Femur (tissue), 1 donor: ENCODE results near the gene IFNA14.
"Not testable (repeated sequence)": the region's sequence is repeated elsewhere in the genome, so short reads cannot be mapped to it uniquely, and the experiment has no call there.

Experiments
- DNase-seq: peaks from one replicate; pipeline ENCODE4 v3.0.0-alpha.2; 2017

IFNA14 gene

DNA sequence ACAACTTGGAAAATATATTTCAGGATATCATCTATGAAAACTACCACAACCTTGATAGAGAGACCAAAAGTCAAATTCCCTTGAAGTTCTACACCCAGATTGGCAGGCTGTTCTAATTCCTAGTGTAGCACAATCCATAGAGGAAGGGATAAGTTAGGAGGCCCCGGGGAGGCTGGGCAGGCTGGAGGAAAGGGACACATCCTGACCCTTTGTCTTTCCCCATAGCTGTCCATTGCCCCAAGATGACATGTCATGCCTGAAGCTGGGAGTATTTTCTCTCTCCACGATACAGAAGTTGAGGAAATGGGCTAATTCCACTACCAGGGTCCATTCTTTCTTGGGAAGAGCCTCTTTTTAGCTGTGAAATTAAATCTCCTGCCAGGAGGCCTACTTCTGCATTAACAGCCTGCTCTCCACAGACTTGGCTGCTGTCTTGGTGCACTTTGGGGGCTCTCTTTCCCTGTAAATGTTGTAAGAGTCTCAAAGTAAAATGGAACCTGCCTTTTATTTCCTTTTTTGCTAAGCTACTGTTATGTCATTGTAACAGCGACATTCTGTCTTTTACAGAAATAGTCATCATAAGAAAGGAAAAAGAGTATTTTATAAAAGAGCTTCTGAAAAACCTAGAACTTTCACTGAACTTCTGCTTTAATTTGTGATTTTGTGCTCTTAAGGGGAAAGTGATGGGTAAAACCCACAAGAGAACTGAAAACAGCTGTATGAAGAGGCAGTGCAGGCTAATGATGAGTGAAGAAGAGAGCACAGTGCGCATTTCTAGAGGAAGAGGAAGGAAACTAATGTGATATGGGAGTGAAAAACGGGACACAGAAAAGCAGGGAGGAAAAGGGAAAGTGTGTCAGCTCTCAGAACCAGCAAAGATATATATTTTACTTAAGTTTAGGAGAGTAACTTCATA is 26.1 kb downstream of the IFNA14 start:
- DNase-seq = not testable (repeated sequence)

DNA sequence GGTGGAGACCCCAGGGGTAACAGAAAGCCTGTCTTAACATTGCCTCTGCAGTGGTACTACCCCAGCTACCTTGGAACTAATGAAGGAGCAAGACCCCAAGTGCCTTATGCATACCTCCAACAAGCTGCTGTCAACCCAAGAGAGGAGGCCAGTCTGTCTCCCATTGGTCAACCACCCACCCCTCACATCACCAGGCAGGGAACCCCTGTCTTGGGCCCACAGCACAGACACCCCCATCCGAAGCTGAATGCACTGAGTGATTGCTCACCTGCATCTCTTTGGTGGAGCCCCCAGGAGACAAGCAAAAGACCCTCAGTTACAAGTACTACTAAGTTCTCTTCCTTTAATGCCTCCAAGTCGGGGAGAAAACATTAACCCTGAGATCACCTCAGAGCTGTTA is 27.6 kb downstream of the IFNA14 start:
- DNase-seq = not testable (repeated sequence)

DNA sequence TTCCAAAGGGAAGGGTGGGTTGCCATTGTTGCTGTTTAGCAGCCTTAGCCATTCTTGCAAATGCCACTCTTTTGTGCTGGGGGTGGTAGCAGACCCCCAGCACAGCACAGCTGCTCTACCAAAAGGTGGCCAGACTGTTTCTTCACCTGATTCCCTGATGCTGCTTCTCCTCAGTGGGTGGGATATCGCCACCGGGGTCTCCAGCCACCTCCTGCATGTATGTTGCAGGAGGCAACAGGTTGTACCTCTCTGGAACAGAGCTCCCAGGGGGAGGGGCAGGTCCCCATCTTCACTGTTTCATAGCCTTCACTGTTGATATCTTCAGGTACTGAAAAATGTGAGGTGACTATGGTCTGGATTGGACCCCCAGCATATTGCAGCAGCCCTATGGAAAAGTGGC is 29.0 kb downstream of the IFNA14 start:
- DNase-seq = not testable (repeated sequence)

DNA sequence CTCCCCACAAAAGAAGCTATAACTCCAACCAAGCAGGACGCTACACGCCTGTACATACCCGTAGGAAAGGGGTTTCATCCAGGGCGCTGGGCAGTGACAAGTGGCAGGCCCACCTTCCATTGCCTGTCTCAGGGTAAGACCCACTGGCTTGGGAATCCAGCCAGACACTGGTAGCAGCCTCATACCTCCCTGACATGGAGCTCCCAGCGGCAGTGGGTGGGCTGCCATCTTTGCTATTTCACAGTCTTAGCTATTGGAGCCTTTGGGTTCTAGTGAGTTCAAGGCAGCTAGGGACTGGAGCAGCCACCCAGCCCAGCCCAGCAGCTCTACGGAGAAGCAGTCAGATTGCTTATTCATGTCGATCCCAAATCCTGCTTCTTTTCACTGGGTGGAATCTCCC is 29.5 kb downstream of the IFNA14 start:
- DNase-seq = no peak

DNA sequence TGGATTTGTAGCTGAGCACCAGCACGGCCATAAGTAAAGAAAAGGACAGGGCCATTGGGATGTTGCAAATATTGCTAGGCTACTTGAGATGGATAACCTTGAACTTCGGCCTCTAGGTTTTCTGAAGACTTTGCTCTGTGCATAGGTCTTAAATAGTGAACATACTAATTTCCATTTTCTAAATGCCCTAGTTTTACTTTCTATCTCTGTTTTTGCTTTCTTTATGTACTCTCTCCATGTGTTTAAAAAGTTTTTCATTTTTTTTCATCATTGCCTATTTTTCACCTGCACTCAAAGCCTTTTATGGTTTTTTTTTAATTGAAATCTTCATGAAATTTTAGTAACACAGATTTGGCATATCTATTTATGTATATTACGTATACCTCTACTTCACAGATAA is 32.8 kb downstream of the IFNA14 start, which contains the start of gene IFNA10:
Gene IFNA10, minus strand, starts transcription at position 101 of the 400 bp plus-strand sequence. Its CDS starts 46 bp downstream, at position 55.
- not testable (repeated sequence) for DNase-seq

DNA sequence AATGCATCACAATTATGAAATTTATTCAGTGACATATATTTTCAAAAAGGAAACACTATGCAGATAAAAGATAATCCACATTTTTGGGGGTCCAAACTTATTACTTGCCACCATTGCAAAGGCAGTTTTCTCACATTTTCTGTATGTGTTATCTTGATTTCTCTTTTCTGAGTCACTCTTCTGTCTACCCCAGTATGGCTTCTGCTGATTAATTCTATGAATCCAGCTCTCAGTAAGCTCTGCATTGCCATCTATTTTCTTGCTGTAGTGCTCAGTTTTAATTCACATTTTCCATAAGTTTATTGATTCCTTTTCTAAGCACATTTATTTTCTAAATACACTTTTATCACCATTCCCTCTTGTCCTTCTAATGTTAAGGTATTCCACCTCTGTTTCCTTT is 34.6 kb downstream of the IFNA14 start:
- DNase-seq = no peak

DNA sequence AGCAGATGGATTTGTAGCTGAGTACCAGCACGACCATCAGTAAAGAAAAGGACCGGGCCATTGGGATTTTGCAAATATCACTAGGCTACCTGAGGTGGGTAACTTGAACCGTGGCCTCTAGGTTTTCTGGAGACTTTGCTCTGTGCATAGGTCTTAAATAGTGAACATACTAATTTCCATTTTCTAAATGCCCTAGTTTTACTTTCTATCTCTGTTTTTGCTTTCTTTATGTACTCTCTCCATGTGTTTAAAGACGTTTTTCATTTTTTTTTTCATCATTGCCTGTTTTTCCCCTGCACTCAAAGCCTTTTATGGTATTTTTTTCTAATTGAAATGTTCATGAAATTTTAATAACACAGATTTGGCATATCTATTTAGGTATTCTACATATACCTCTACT is 37.7 kb downstream of the IFNA14 start, which contains the start of gene IFNA7:
Gene IFNA7, minus strand, starts transcription at position 101 of the 400 bp plus-strand sequence. Its CDS starts 40 bp downstream, at position 61.
- DNase-seq = not testable (repeated sequence)

DNA sequence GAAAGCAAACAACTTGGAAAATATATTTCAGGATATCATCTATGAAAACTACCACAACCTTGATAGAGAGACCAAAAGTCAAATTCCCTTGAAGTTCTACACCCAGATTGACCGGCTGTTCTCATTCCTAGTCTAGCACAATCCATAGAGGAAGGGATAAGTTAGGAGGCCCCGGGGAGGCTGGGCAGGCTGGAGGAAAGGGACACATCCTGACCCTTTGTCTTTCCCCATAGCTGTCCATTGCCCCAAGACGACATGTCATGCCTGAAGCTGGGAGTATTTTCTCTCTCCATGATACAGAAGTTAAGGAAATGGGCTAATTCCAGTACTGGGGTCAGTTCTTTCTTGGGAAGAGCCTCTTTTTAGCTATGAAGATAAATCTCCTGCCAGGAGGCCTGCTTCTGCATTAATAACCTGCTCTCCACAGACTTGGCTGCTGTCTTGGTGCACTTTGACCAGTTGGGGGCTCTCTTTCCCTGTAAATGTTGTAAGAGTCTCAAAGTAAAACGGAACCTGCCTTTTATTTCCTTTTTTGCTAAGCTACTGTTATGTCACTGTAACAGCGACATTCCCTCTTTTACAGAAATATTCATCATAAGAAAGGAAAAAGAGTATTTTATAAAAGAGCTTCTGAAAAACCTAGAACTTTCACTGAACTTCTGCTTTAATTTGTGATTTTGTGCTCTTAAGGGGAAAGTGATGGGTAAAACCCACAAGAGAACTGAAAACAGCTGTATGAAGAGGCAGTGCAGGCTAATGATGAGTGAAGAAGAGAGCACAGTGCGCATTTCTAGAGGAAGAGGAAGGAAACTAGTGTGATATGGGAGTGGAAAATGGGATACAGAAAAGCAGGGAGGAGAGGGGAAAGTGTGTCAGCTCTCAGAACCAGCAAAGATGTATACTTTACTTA is 44.7 kb downstream of the IFNA14 start:
- DNase-seq = not testable (repeated sequence)
